Measurements from ENCODE around the gene SLC25A38.
"Not testable (repeated sequence)": the region's sequence is repeated elsewhere in the genome, so short reads cannot be mapped to it uniquely, and the experiment has no call there.

Gene SLC25A38

GRCh38 chr3:39408493-39409372 lies 25.6 kb downstream of the SLC25A38 start:
- H3K27ac ChIP-seq (ENCODE audit: low read depth, low read length), result peak overlapping the region; percentile 97; the same call in 1 of the 2 replicates
- H3K9me3 ChIP-seq (ENCODE audit: control insufficient read depth, insufficient read depth, low read depth, low read length), result no peaks in the 10 kb centered on the region
- peaks cover 69% of the 10 kb centered on the region for H3K36me3 ChIP-seq (ENCODE audit: control insufficient read depth, insufficient read depth, low read length)
- peak overlapping the region; percentile 98 for H3K9ac ChIP-seq (ENCODE audit: low read length)
- H3K4me3 ChIP-seq (ENCODE audit: low read depth, low read length), result peak overlapping the region; percentile 86
- no peaks in the 10 kb centered on the region for H3K27me3 ChIP-seq (ENCODE audit: control insufficient read depth, insufficient read depth, low read length)
- peaks cover 31% of the 10 kb centered on the region for H3K4me1 ChIP-seq (ENCODE audit: control insufficient read depth, insufficient read depth, low read length)

- H3K27ac ChIP-seq (ENCODE audit: low read depth, low read length), result peak overlapping the region; percentile 60; the same call in 1 of the 2 replicates
- H3K27me3 ChIP-seq (ENCODE audit: control insufficient read depth, insufficient read depth, low read length), result no peaks in the 10 kb centered on the region
- no peaks in the 10 kb centered on the region for H3K9me3 ChIP-seq (ENCODE audit: control insufficient read depth, insufficient read depth, low read depth, low read length)
- peak overlapping the region; percentile 56 for H3K9ac ChIP-seq (ENCODE audit: low read length)
- peaks cover 23% of the 10 kb centered on the region for H3K4me1 ChIP-seq (ENCODE audit: control insufficient read depth, insufficient read depth, low read length)
- H3K4me3 ChIP-seq (ENCODE audit: low read depth, low read length), result no peak overlapping the region; the same call in 1 of the 2 replicates
- H3K36me3 ChIP-seq (ENCODE audit: control insufficient read depth, insufficient read depth, low read length), result peaks cover 77% of the 10 kb centered on the region
These were observed 26.5 kb downstream of the SLC25A38 start for GRCh38 chr3:39409514-39410136.

GRCh38 chr3:39410893-39411292 lies 27.7 kb downstream of the SLC25A38 start:
- Histone ChIP-seq H3K9me3 (ENCODE audit: control insufficient read depth, insufficient read depth, low read depth, low read length) (no peaks in the 10 kb centered on the region), H3K27ac (ENCODE audit: low read depth, low read length) (no peak overlapping the region), H3K4me3 (ENCODE audit: low read depth, low read length) (no peak overlapping the region), H3K9ac (ENCODE audit: low read length) (no peak overlapping the region), H3K36me3 (ENCODE audit: control insufficient read depth, insufficient read depth, low read length) (peaks cover 77% of the 10 kb centered on the region), H3K27me3 (ENCODE audit: control insufficient read depth, insufficient read depth, low read length) (no peaks in the 10 kb centered on the region), H3K4me1 (ENCODE audit: control insufficient read depth, insufficient read depth, low read length) (peaks cover 12% of the 10 kb centered on the region)

GRCh38 chr3:39412668-39413260 lies 29.6 kb downstream of the SLC25A38 start:
- Histone ChIP-seq H3K9ac (ENCODE audit: low read length) (no peak overlapping the region), H3K27ac (ENCODE audit: low read depth, low read length) (no peak overlapping the region), H3K36me3 (ENCODE audit: control insufficient read depth, insufficient read depth, low read length) (peaks cover 67% of the 10 kb centered on the region), H3K9me3 (ENCODE audit: control insufficient read depth, insufficient read depth, low read depth, low read length) (no peaks in the 10 kb centered on the region), H3K27me3 (ENCODE audit: control insufficient read depth, insufficient read depth, low read length) (no peaks in the 10 kb centered on the region), H3K4me1 (ENCODE audit: control insufficient read depth, insufficient read depth, low read length) (peaks cover 14% of the 10 kb centered on the region), H3K4me3 (ENCODE audit: low read depth, low read length) (no peak overlapping the region)

GRCh38 chr3:39413691-39414420 lies 30.7 kb downstream of the SLC25A38 start:
- Histone ChIP-seq H3K27me3 (ENCODE audit: control insufficient read depth, insufficient read depth, low read length) (no peaks in the 10 kb centered on the region), H3K4me1 (ENCODE audit: control insufficient read depth, insufficient read depth, low read length) (peaks cover 8% of the 10 kb centered on the region), H3K36me3 (ENCODE audit: control insufficient read depth, insufficient read depth, low read length) (peaks cover 56% of the 10 kb centered on the region), H3K27ac (ENCODE audit: low read depth, low read length) (no peak overlapping the region), H3K9ac (ENCODE audit: low read length) (peak overlapping the region; percentile 22), H3K9me3 (ENCODE audit: control insufficient read depth, insufficient read depth, low read depth, low read length) (no peaks in the 10 kb centered on the region), H3K4me3 (ENCODE audit: low read depth, low read length) (no peak overlapping the region)

GRCh38 chr3:39414421-39414907 lies 31.3 kb downstream of the SLC25A38 start:
- no peak overlapping the region for H3K4me3 ChIP-seq (ENCODE audit: low read depth, low read length)
- H3K36me3 ChIP-seq (ENCODE audit: control insufficient read depth, insufficient read depth, low read length), result peaks cover 50% of the 10 kb centered on the region
- peaks cover 10% of the 10 kb centered on the region for H3K4me1 ChIP-seq (ENCODE audit: control insufficient read depth, insufficient read depth, low read length)
- peak overlapping the region; percentile 22 for H3K9ac ChIP-seq (ENCODE audit: low read length)
- H3K27ac ChIP-seq (ENCODE audit: low read depth, low read length), result peak overlapping the region; percentile 3; the same call in 1 of the 2 replicates
- H3K9me3 ChIP-seq (ENCODE audit: control insufficient read depth, insufficient read depth, low read depth, low read length), result no peaks in the 10 kb centered on the region
- H3K27me3 ChIP-seq (ENCODE audit: control insufficient read depth, insufficient read depth, low read length), result no peaks in the 10 kb centered on the region

- Histone ChIP-seq H3K36me3 (ENCODE audit: control insufficient read depth, insufficient read depth, low read length) (peaks cover 42% of the 10 kb centered on the region), H3K4me1 (ENCODE audit: control insufficient read depth, insufficient read depth, low read length) (peaks cover 18% of the 10 kb centered on the region)
- H3K27me3 ChIP-seq (ENCODE audit: control insufficient read depth, insufficient read depth, low read length); H3K4me3 ChIP-seq (ENCODE audit: low read depth, low read length); H3K27ac ChIP-seq (ENCODE audit: low read depth, low read length); H3K9me3 ChIP-seq (ENCODE audit: control insufficient read depth, insufficient read depth, low read depth, low read length); H3K9ac ChIP-seq (ENCODE audit: low read length): not testable (repeated sequence)
These were observed 32.1 kb downstream of the SLC25A38 start for GRCh38 chr3:39415302-39415701.

- Histone ChIP-seq H3K36me3 (ENCODE audit: control insufficient read depth, insufficient read depth, low read length) (peaks cover 35% of the 10 kb centered on the region), H3K27ac (ENCODE audit: low read depth, low read length) (no peak overlapping the region), H3K4me3 (ENCODE audit: low read depth, low read length) (no peak overlapping the region), H3K9me3 (ENCODE audit: control insufficient read depth, insufficient read depth, low read depth, low read length) (no peaks in the 10 kb centered on the region), H3K4me1 (ENCODE audit: control insufficient read depth, insufficient read depth, low read length) (peaks cover 18% of the 10 kb centered on the region), H3K27me3 (ENCODE audit: control insufficient read depth, insufficient read depth, low read length) (no peaks in the 10 kb centered on the region), H3K9ac (ENCODE audit: low read length) (peak overlapping the region; percentile 2)
These were observed 32.8 kb downstream of the SLC25A38 start for GRCh38 chr3:39415983-39416382.

- H3K4me1 ChIP-seq (ENCODE audit: control insufficient read depth, insufficient read depth, low read length), result peaks cover 18% of the 10 kb centered on the region
- not testable (repeated sequence) for H3K27me3 ChIP-seq (ENCODE audit: control insufficient read depth, insufficient read depth, low read length)
These were observed 33.8 kb downstream of the SLC25A38 start for GRCh38 chr3:39416998-39417397.

GRCh38 chr3:39418556-39419225 lies 35.5 kb downstream of the SLC25A38 start:
- H3K9me3 ChIP-seq (ENCODE audit: control insufficient read depth, insufficient read depth, low read depth, low read length); H3K27me3 ChIP-seq (ENCODE audit: control insufficient read depth, insufficient read depth, low read length); H3K36me3 ChIP-seq (ENCODE audit: control insufficient read depth, insufficient read depth, low read length); H3K4me3 ChIP-seq (ENCODE audit: low read depth, low read length): not testable (repeated sequence)
- Histone ChIP-seq H3K9ac (ENCODE audit: low read length) (peak overlapping the region; percentile 57), H3K4me1 (ENCODE audit: control insufficient read depth, insufficient read depth, low read length) (peaks cover 18% of the 10 kb centered on the region), H3K27ac (ENCODE audit: low read depth, low read length) (peak overlapping the region; percentile 70; the same call in 1 of the 2 replicates)

More at GRCh38 chr3:39416998-39417397, 33.8 kb downstream of the SLC25A38 start:
- not testable (repeated sequence) for H3K4me3 ChIP-seq (ENCODE audit: low read depth, low read length); H3K27ac ChIP-seq (ENCODE audit: low read depth, low read length); H3K9me3 ChIP-seq (ENCODE audit: control insufficient read depth, insufficient read depth, low read depth, low read length); H3K9ac ChIP-seq (ENCODE audit: low read length)
- H3K36me3 ChIP-seq (ENCODE audit: control insufficient read depth, insufficient read depth, low read length), result peaks cover 25% of the 10 kb centered on the region

Data from HUES6 (cell line).